ENCODE measurements around the gene MAP4K3. TPM values are rescaled to one million over a fixed set of nuclear protein-coding genes. Genes with fewer than 3 reads are reported as not detected.

Gene MAP4K3
- total RNA-seq, 1 experiment from 2014 or later = 26.6 TPM

- POLR2A ChIA-PET = no interaction called here
- H3K4me3 ChIP-seq (ENCODE audit: low read depth in 2 of 2, low read length in 2 of 2) = no peak overlapping the region
- peak; percentile 54 for ATAC-seq
Observed at GRCh38 chr2:39394516-39394961, 42.5 kb downstream of the MAP4K3 start.

DNA sequence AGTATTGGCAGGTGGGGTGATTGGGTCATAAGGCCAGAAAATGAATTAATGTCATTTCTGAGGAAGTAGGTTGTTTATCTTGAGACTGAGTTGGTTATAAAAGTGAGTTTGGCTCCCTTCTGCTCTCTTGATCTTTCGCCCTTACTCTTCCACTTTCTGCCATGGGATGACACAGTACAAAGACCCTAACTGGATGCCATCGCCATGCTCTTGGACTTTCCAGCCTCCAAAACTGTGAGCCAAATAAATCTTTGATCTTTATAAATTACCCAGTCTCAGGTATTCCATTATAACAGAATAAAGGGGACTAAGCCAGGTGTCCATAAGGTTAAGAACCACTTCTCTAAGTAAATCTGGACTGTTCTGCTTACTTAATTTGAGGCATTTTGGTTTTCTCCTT is 44.4 kb downstream of the MAP4K3 start:
- BruUV-seq (replicated peaks) = no TSS peak
- H3K4me3 ChIP-seq (ENCODE audit: low read depth in 2 of 2, low read length in 2 of 2) = no peak overlapping the region
- TF ChIP-seq, protein P1, sequence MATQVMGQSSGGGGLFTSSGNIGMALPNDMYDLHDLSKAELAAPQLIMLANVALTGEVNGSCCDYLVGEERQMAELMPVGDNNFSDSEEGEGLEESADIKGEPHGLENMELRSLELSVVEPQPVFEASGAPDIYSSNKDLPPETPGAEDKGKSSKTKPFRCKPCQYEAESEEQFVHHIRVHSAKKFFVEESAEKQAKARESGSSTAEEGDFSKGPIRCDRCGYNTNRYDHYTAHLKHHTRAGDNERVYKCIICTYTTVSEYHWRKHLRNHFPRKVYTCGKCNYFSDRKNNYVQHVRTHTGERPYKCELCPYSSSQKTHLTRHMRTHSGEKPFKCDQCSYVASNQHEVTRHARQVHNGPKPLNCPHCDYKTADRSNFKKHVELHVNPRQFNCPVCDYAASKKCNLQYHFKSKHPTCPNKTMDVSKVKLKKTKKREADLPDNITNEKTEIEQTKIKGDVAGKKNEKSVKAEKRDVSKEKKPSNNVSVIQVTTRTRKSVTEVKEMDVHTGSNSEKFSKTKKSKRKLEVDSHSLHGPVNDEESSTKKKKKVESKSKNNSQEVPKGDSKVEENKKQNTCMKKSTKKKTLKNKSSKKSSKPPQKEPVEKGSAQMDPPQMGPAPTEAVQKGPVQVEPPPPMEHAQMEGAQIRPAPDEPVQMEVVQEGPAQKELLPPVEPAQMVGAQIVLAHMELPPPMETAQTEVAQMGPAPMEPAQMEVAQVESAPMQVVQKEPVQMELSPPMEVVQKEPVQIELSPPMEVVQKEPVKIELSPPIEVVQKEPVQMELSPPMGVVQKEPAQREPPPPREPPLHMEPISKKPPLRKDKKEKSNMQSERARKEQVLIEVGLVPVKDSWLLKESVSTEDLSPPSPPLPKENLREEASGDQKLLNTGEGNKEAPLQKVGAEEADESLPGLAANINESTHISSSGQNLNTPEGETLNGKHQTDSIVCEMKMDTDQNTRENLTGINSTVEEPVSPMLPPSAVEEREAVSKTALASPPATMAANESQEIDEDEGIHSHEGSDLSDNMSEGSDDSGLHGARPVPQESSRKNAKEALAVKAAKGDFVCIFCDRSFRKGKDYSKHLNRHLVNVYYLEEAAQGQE (IDR thresholded peaks at IDR 0.05; ENCODE audit: insufficient read depth in 1 of 2, low read depth in 2 of 2, low read length in 1 of 2) = no peak
- no peak for TF ChIP-seq TCF7L2 (IDR thresholded peaks at IDR 0.05; ENCODE audit: low read depth, low read length)
- no peak for TF ChIP-seq SIN3A (IDR thresholded peaks at IDR 0.05; ENCODE audit: borderline replicate concordance, insufficient read depth, low read depth, low read length)
- TF ChIP-seq CTCF (IDR thresholded peaks at IDR 0.05) = no peak
- TF ChIP-seq POLR2AphosphoS5 (IDR thresholded peaks at IDR 0.05; ENCODE audit: low read depth, low read length) = no peak
- H3K36me3 ChIP-seq (ENCODE audit: control insufficient read depth, insufficient read depth, low read length) = no peaks in the 10 kb centered on the region
- CTCF ChIA-PET = no interaction called here
- DNase-seq (ENCODE audit: low read depth, low spot score) = no peak
- intact Hi-C loops (cut with micrococcal nuclease; ENCODE audit: unreplicated experiment) (no loop called here), in situ Hi-C loops (cut with HindIII; ENCODE audit: low pct_unique_long_range_greater_than_20kb, low sequenced_read_pairs) (no loop called here)
- no peaks in the 10 kb centered on the region for H3K27me3 ChIP-seq (ENCODE audit: control insufficient read depth, insufficient read depth, low read length)
- POLR2A ChIA-PET = no interaction called here
- peaks cover 26% of the 10 kb centered on the region for H3K4me1 ChIP-seq (ENCODE audit: control insufficient read depth, insufficient read depth, low read length)
- H3K27ac ChIP-seq (ENCODE audit: low read length) = no peak overlapping the region; the same call in 1 of the 2 replicates
- no peak for ATAC-seq
- H3K9me3 ChIP-seq (ENCODE audit: control insufficient read depth, insufficient read depth, low read depth, low read length) = no peaks in the 10 kb centered on the region; the same call in 1 of the 2 replicates

More at GRCh38 chr2:39394516-39394961, 42.5 kb downstream of the MAP4K3 start:
- no peak for DNase-seq (ENCODE audit: low read depth, low spot score)
- peaks cover 39% of the 10 kb centered on the region for H3K4me1 ChIP-seq (ENCODE audit: control insufficient read depth, insufficient read depth, low read length)
- CTCF ChIA-PET = no interaction called here
- no peaks in the 10 kb centered on the region for H3K9me3 ChIP-seq (ENCODE audit: control insufficient read depth, insufficient read depth, low read depth, low read length)
- no peak overlapping the region for H3K27ac ChIP-seq (ENCODE audit: low read length)
- intact Hi-C loops (cut with micrococcal nuclease; ENCODE audit: unreplicated experiment) (no loop called here), in situ Hi-C loops (cut with HindIII; ENCODE audit: low pct_unique_long_range_greater_than_20kb, low sequenced_read_pairs) (no loop called here)
- no TSS peak for BruUV-seq (replicated peaks)
- TF ChIP-seq TCF7L2 (IDR thresholded peaks at IDR 0.05; ENCODE audit: low read depth, low read length) (no peak), CTCF (IDR thresholded peaks at IDR 0.05) (no peak), SIN3A (IDR thresholded peaks at IDR 0.05; ENCODE audit: borderline replicate concordance, insufficient read depth, low read depth, low read length) (no peak), POLR2AphosphoS5 (IDR thresholded peaks at IDR 0.05; ENCODE audit: low read depth, low read length) (no peak)
- TF ChIP-seq, protein P1 (IDR thresholded peaks at IDR 0.05; ENCODE audit: insufficient read depth in 1 of 2, low read depth in 2 of 2, low read length in 1 of 2) = no peak
- H3K27me3 ChIP-seq (ENCODE audit: control insufficient read depth, insufficient read depth, low read length) = no peaks in the 10 kb centered on the region
- no peaks in the 10 kb centered on the region for H3K36me3 ChIP-seq (ENCODE audit: control insufficient read depth, insufficient read depth, low read length)

Measured in Panc1 (cell line).